PC-3 (cell line): ENCODE data around the gene ACOXL. TPM values are rescaled to one million over a fixed set of nuclear protein-coding genes. Genes with fewer than 3 reads are reported as not detected.
"Not testable (repeated sequence)": the region's sequence is repeated elsewhere in the genome, so short reads cannot be mapped to it uniquely, and the experiment has no call there.

Source experiments
- ATAC-seq: fragments of 200-7000 bp; cut with Tn5 transposase; 2 replicates; pipeline ENCODE4 v1.9.1; 2020; ENCODE audit warnings: mild to moderate bottlenecking, moderate library complexity
- BruUV-seq: library from RNA; stranded (reverse); fragments of 400-500 nt; replicated peaks from 2 replicates; lab custom pipeline; 2021; lab: Mats Ljungman, UMichigan
- CTCF ChIA-PET: fragments of 300-600 bp; sonication (Branson Sonifier 250); formaldehyde crosslinking; loops from one replicate; lab custom pipeline; 2022; ENCODE audit warnings: antibody characterized with exemption; lab: Charles Lee
- POLR2A ChIA-PET: fragments of 300-600 bp; sonication (Branson Sonifier 250); formaldehyde crosslinking; loops from one replicate; lab custom pipeline; 2022; ENCODE audit warnings: antibody characterized with exemption; ENCODE audit not compliant: unreplicated experiment; lab: Charles Lee
- DNase-seq: peaks from one replicate; pipeline ENCODE4 v3.0.0-alpha.2; 2015
- H2AFZ ChIP-seq: fragments of 300-600 bp; sonication (generic); 2 replicates; pipeline ENCODE4 v1.6.0; 2016; ENCODE audit warnings: antibody characterized with exemption, low read length
- H3F3A ChIP-seq: fragments of 300-600 bp; sonication (generic); one replicate; pipeline ENCODE4 v1.6.0; 2017; ENCODE audit warnings: antibody characterized with exemption, low read length, control low read depth, mild to moderate bottlenecking; ENCODE audit not compliant: unreplicated experiment
- H3K27ac ChIP-seq: fragments of 300-600 bp; sonication (generic); 2 replicates; pipeline ENCODE4 v1.5.1; 2016; ENCODE audit warnings: mild to moderate bottlenecking, low read length
- H3K27me3 ChIP-seq: fragments of 300-600 bp; sonication (generic); 2 replicates; pipeline ENCODE4 v1.6.1; 2016; ENCODE audit warnings: low read length, mixed read lengths
- H3K36me3 ChIP-seq: fragments of 300-600 bp; sonication (generic); 2 replicates; pipeline ENCODE4 v1.6.1; 2016; ENCODE audit warnings: low read depth, mixed run types, low read length, mixed read lengths
- H3K4me1 ChIP-seq: fragments of 300-600 bp; sonication (generic); 2 replicates; pipeline ENCODE4 v1.5.1; 2016; ENCODE audit warnings: low read length; ENCODE audit not compliant: insufficient read depth
- H3K4me2 ChIP-seq: fragments of 300-600 bp; sonication (generic); 2 replicates; pipeline ENCODE4 v1.6.0; 2016; ENCODE audit warnings: low read length
- H3K4me3 ChIP-seq: fragments of 300-600 bp; sonication (generic); 2 replicates; pipeline ENCODE4 v1.5.1; 2016; ENCODE audit warnings: mild to moderate bottlenecking, low read length, mixed read lengths
- H3K79me2 ChIP-seq: fragments of 300-600 bp; sonication (generic); 2 replicates; pipeline ENCODE4 v1.6.1; 2017; ENCODE audit warnings: low read length, mixed read lengths
- H3K9ac ChIP-seq: fragments of 300-600 bp; sonication (generic); 2 replicates; pipeline ENCODE4 v1.6.0; 2016; ENCODE audit warnings: mild to moderate bottlenecking, low read length
- H3K9me2 ChIP-seq: fragments of 300-600 bp; sonication (generic); replicated peaks from 2 replicates; pipeline ENCODE4 v1.6.1; 2016; ENCODE audit warnings: mixed run types, low read length, mixed read lengths
- H3K9me3 ChIP-seq: fragments of 300-600 bp; sonication (generic); 2 replicates; pipeline ENCODE4 v1.6.1; 2016; ENCODE audit warnings: low read length, mixed read lengths
- H4K20me1 ChIP-seq: fragments of 300-600 bp; sonication (generic); 2 replicates; pipeline ENCODE4 v1.6.1; 2016; ENCODE audit warnings: low read length, mixed read lengths
- EZH2 ChIP-seq: fragments of 300-600 bp; sonication (generic); IDR thresholded peaks from one replicate; pipeline ENCODE4 v1.6.1; 2017; ENCODE audit warnings: antibody characterized with exemption, mild to moderate bottlenecking, low read length; ENCODE audit not compliant: unreplicated experiment
- EZH2phosphoT487 ChIP-seq: fragments of 300-600 bp; sonication (generic); IDR thresholded peaks from 2 replicates; pipeline ENCODE4 v1.6.1; 2018; ENCODE audit warnings: mild to moderate bottlenecking, antibody characterized with exemption, low read length, borderline replicate concordance
- intact Hi-C: fragments of 100-400 bp; cut with micrococcal nuclease; formaldehyde crosslinking; loops from 2 replicates; pipeline ENCODE4 v1.9.0; 2023
- total RNA-seq: library from RNA; depleted of rRNA; stranded (reverse); fragments of >200 nt; gene quantifications from 2 replicates; pipeline ENCODE4 v1.2.3, GENCODE V29; 2014
- TF ChIP-seq, protein P1 (sequence below): fragments of 300-600 bp; sonication (generic); conservative IDR thresholded peaks from 2 replicates; pipeline ENCODE4 v1.5.1; 2017; ENCODE audit warnings: antibody characterized with exemption, low read depth, mild to moderate bottlenecking, low read length

ACOXL gene
- total RNA-seq, 1 experiment from 2014 or later = 16.3 TPM

GRCh38 chr2:111071600-111072171 lies 339.3 kb downstream of the ACOXL start:
- Histone ChIP-seq H3K9me2 (no peaks in the 10 kb centered on the region), H3K36me3 (no peaks in the 10 kb centered on the region), H3K27ac (peak overlapping the region; percentile 93), H3F3A (no peaks in the 10 kb centered on the region), H3K9ac (peak overlapping the region; percentile 53), H3K4me2 (peak overlapping the region; percentile 71), H3K27me3 (no peaks in the 10 kb centered on the region), H3K4me1 (peaks cover 42% of the 10 kb centered on the region), H4K20me1 (no peaks in the 10 kb centered on the region), H2AFZ (0 out of 2 replicates have a peak overlapping the region, but pooled peaks have one; percentile 6), H3K9me3 (no peaks in the 10 kb centered on the region), H3K79me2 (no peaks in the 10 kb centered on the region), H3K4me3 (peak overlapping the region; percentile 29; the same call in 1 of the 2 replicates)
- POLR2A ChIA-PET = no interaction called here
- peak; percentile 85 for ATAC-seq
- no TSS peak for BruUV-seq
- intact Hi-C loops = loop anchor here (2.0 kb wide), 2 partner anchors 35 to 49 kb away; partner anchors contain the start of gene BCL2L11
- DNase-seq = peak; percentile 79
- CTCF ChIA-PET = no interaction called here
- no peak for TF ChIP-seq EZH2
- TF ChIP-seq EZH2phosphoT487 = no peak
- TF ChIP-seq, protein P1, sequence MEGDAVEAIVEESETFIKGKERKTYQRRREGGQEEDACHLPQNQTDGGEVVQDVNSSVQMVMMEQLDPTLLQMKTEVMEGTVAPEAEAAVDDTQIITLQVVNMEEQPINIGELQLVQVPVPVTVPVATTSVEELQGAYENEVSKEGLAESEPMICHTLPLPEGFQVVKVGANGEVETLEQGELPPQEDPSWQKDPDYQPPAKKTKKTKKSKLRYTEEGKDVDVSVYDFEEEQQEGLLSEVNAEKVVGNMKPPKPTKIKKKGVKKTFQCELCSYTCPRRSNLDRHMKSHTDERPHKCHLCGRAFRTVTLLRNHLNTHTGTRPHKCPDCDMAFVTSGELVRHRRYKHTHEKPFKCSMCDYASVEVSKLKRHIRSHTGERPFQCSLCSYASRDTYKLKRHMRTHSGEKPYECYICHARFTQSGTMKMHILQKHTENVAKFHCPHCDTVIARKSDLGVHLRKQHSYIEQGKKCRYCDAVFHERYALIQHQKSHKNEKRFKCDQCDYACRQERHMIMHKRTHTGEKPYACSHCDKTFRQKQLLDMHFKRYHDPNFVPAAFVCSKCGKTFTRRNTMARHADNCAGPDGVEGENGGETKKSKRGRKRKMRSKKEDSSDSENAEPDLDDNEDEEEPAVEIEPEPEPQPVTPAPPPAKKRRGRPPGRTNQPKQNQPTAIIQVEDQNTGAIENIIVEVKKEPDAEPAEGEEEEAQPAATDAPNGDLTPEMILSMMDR = no peak

DNA sequence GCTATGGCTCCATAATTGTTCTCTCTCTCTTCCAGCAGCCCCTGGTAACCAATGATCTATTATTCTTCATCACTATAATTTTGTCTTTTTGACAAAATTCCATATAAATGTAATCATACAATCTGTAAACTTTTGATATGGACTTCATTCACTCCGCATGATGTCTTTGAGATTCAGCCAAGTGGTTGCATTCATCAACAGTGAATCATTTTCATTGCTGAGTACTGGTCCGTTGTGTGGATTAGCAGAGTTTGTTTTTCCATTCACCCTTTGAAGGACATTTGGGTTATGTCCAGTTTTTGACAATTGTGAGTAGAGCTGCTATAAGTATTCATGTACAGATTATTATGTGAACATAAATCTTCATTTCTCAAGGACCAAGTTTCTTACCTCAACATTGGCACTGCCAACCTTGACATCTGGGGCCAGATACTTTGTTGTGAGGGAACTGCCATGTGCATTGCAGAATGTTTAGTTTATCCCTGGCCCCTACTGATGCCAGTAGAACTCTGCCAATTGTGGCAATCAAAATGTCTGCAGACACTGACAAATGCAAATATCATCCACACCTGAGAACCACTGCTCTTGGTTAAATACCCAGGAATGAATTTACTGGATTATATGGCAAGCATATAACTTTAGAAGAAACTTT lies 340.0 kb downstream of the ACOXL start:
- H3K4me2 ChIP-seq = peak overlapping the region; percentile 71
- H2AFZ ChIP-seq = no peak overlapping the region
- no peaks in the 10 kb centered on the region for H4K20me1 ChIP-seq
- BruUV-seq = no TSS peak
- H3K79me2 ChIP-seq = no peaks in the 10 kb centered on the region
- no peaks in the 10 kb centered on the region for H3K36me3 ChIP-seq
- peak overlapping the region; percentile 93 for H3K27ac ChIP-seq
- DNase-seq (peak; percentile 97), ATAC-seq (peak; percentile 84)
- CTCF ChIA-PET = no interaction called here
- POLR2A ChIA-PET = no interaction called here
- H3K4me3 ChIP-seq = peak overlapping the region; percentile 29; the same call in 1 of the 2 replicates
- H3F3A ChIP-seq = no peaks in the 10 kb centered on the region
- no peaks in the 10 kb centered on the region for H3K9me3 ChIP-seq
- intact Hi-C loops = loop anchor here (2.0 kb wide), 1 partner anchor 48 kb away; the partner anchor contains the start of gene BCL2L11
- H3K9me2 ChIP-seq = no peaks in the 10 kb centered on the region
- peaks cover 42% of the 10 kb centered on the region for H3K4me1 ChIP-seq
- no peaks in the 10 kb centered on the region for H3K27me3 ChIP-seq
- TF ChIP-seq EZH2 (no peak), EZH2phosphoT487 (no peak)
- TF ChIP-seq, protein P1 = no peak
- H3K9ac ChIP-seq = peak overlapping the region; percentile 53

DNA sequence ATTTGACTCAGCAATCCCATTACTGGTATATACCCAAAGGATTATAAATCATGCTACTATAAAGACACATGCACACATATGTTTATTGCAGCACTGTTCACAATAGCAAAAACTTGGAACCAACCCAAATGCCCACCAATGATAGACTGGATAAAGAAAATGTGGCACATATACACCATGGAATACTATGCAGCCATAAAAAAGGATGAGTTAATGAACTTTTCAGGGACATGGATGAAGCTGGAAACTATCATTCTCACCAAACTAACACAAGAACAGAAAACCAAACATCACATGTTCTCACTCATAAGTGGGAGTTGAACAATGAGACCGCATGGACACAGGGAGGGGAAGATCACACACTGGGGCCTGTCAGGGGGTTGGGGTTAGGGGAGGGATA lies 350.3 kb downstream of the ACOXL start:
- DNase-seq, H4K20me1 ChIP-seq, H2AFZ ChIP-seq, H3K4me1 ChIP-seq, H3K27ac ChIP-seq, H3K9me3 ChIP-seq, ATAC-seq, H3K9ac ChIP-seq, H3F3A ChIP-seq, H3K9me2 ChIP-seq, H3K36me3 ChIP-seq, H3K79me2 ChIP-seq, POLR2A ChIA-PET, CTCF ChIA-PET, H3K4me2 ChIP-seq, H3K4me3 ChIP-seq, H3K27me3 ChIP-seq, intact Hi-C loops, BruUV-seq: not testable (repeated sequence)
